ENCODE measurements around the gene EEF1AKMT4.
A peak's percentile ranks its signal among the peaks of the same experiment; 100 is the strongest.

DNA sequence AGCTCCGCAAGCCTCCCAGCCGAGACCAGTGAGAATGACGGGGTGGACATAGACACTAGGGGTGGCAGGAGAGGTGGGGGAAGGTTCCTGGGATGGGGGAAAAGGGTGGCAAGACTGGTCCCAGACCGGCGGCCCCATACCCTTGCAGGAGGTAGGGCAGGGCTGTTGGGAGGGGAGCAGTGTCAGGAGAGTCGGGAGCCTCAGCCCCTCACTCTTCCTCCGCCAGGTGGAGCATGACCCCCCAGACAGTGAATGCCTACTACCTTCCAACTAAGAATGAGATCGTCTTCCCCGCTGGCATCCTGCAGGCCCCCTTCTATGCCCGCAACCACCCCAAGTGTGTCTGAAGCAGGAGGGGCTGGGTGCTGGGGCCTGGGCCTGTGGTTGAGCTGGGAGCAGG, 40.9 kb downstream of the EEF1AKMT4 start:
- TF ChIP-seq, protein P1, sequence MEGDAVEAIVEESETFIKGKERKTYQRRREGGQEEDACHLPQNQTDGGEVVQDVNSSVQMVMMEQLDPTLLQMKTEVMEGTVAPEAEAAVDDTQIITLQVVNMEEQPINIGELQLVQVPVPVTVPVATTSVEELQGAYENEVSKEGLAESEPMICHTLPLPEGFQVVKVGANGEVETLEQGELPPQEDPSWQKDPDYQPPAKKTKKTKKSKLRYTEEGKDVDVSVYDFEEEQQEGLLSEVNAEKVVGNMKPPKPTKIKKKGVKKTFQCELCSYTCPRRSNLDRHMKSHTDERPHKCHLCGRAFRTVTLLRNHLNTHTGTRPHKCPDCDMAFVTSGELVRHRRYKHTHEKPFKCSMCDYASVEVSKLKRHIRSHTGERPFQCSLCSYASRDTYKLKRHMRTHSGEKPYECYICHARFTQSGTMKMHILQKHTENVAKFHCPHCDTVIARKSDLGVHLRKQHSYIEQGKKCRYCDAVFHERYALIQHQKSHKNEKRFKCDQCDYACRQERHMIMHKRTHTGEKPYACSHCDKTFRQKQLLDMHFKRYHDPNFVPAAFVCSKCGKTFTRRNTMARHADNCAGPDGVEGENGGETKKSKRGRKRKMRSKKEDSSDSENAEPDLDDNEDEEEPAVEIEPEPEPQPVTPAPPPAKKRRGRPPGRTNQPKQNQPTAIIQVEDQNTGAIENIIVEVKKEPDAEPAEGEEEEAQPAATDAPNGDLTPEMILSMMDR (IDR thresholded peaks at IDR 0.05; ENCODE audit: control extremely low read depth in 1 of 3, insufficient read depth in 1 of 3, low read depth in 1 of 3, low read length in 3 of 3), result peak; percentile 19 to 49 (median 41); a peak in 3 of 4 replicates
- TF ChIP-seq POLR2A (IDR thresholded peaks at IDR 0.05; ENCODE audit: control extremely low read depth in 1 of 2, low read depth in 2 of 2, low read length in 2 of 2) (no peak), USF2 (IDR thresholded peaks at IDR 0.05; ENCODE audit: low read length) (no peak), EZH2 (IDR thresholded peaks at IDR 0.05; ENCODE audit: low read depth, low read length, severe bottlenecking) (no peak), CREB1 (IDR thresholded peaks at IDR 0.05) (no peak), EP300 (IDR thresholded peaks at IDR 0.05; ENCODE audit: borderline replicate concordance in 1 of 2, low read depth in 2 of 2, low read length in 2 of 2) (no peak), JUN (IDR thresholded peaks at IDR 0.05; ENCODE audit: low read depth, low read length) (no peak)

All from H1 (cell line).